ENCODE results near the gene GAS6.

- TF ChIP-seq EZH2 (IDR thresholded peaks at IDR 0.05; ENCODE audit: borderline replicate concordance, insufficient read depth, low read depth, low read length, poor library complexity, severe bottlenecking) (no peak), CTCF (IDR thresholded peaks at IDR 0.05) (no peak)
These were observed 47.5 kb downstream of the GAS6 start for GRCh38 chr13:113816254-113816929.
